Astrocyte of the hippocampus (primary cell): ENCODE results near the gene PLA2G15.

ENCODE experiments used
- DNase-seq: peaks from one replicate; pipeline ENCODE4 v3.0.0; 2011; ENCODE audit warnings: low read depth, low spot score

PLA2G15 gene

DNA sequence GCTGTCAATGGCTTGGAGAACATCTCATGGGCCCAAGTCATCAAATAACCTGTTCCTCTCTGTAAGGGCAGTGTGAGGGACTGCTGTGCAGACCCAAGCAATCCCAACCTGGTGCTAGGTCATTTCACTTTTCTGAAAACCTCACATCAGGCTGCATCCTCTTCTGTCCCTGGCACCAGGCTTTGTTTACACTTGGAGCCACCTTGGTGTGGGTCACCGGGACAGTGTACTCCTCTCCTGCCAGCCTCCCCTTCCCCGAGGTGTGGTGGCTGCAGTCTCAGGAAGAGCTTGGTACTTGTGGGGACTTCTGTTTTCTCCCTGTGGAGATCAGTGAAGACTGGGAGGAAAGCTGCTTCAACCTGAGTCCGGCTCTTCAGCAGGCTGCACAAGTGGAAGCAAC is 53.1 kb downstream of the PLA2G15 start:
- no peak for DNase-seq

DNA sequence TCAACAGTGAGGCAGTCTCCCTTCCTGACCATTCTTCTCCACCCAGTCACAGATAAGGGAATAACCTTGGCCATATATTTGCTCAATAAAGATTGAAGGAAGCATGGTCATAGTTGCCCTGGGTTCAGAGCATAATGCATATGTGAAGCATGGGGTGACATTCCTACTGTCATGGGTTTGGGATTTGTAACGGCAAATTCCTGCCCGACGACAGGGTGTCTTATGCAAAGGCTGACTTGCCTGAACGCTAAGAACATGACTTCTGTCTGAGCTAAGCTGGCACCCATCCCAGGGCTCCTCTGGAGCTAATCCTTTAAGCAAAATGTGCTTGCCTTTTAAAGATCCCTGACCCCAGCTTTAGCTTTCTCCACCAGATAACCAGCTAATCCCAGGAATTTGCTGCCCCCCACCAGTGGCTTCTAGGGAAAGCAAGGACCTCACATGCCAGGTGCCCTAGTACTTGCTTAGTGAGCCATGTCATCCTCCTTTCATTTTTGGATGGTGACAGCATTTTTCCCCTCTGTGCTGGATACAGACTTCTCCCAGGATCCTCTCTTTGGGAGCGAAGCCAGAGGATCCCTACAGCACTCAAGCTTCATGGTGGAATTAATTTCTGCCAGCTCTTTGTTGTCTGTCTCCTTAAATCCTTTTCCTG is 53.9 kb downstream of the PLA2G15 start:
- peak; percentile 87 for DNase-seq

DNA sequence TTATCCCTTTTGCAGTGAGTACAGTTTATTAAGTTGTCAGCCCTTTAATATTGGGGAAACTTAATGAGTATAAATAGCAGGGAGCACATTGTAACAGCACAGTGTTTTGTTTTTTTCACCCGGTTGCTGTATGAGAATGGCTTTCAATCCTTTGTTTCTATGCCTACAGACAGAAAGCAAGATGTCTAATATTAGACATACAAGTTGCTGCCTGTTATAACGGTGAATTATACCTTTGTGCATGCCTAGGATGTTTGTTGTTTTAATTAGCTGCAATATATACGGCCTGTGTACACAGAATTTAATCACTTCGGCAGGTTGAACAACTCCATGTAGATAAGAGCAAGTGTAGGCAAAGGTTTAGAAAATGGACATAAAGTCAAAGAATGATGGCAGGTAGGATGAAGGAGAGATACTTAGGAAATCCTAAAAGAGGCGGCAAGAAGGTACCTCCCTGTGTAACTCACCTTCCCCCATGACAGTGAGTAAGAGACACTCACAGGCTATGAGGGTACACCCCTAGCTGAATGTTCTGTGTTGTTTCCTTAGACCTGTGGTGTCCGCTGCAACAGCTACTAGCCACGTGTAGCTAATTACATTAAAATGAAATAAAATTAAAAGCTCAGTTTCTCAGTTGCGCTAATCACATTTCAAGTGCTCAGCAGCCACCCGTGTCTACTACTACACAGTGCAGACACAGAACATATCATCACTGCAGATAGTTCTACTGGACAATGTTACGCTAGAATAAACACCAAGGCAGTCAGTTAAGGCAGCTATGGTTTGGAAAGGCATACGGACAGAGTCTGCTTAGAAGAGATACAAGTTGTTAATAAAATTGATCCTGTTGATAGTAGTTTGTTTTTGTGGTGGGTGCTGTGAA is 54.6 kb downstream of the PLA2G15 start:
- no peak for DNase-seq

DNA sequence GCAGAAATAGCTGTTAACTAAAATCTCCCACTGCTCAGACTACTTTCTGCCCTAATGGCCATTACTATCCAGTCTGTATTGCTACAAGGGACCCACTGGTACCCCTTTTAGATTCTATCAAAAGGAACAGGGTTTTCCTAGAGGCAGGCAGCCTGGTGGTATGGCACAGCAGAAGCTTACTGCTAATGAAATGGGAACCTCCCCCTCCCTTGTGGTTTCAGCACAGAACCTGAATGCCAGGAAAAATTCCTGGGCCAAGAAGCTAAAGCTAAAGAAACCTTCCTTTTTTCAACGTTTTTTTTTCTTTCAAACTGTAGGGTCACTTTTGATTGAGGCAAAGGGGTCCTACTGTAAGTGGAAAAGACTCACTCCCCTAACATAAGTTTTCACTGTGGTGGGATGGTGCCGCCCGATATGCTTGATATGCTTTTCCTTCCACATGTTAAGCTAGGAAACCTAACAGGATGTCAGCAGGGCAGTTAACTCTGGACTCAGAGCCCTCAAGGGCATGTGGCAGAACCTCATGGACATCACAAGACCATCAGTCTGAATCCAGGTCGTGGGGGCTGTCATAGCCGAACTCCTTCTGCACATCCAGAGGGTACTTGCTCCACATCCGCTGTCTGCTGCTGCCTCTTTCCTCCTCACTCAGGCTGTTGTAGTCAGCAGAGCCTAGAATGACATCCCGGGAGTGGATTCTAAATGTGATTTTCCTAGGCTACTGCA is 55.7 kb downstream of the PLA2G15 start:
- DNase-seq = peak; percentile 68

DNA sequence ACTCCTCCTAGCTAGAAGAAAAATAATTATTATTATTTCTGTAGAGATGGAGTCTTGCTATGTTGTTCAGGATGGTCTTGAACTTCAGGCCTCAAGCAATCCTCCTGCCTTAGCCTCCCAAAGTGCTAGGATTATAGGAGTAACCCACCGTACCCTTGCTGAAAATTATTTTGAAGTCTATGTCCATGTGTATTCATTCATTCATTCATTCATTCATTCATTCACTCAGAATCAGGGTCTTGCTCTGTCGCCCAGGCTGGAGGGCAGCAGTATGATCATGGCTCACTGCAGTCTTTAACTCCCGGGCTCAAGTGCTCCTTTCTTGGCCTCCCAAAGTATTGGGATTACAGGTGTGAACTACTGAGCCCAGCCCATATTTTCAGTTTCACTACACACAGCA is 61.5 kb downstream of the PLA2G15 start:
- no peak for DNase-seq

DNA sequence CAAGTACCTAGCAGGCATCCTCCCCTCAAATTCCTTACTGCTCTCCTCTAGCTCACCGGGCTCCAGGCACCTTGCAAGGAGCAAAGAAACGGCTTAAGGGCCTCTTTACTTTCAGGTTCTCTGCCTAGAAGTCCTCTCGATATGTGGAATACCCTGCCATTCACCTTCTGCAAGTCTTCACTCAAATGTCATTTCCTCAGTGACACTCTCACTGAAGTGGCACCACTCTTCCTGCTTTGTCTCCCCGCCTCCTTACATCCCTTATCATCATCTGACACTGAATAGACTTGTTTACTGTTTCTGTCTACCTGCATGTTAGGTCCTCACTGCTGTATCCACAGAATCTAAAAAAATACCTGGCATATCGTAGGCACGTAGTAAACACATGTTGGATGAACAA is 64.6 kb downstream of the PLA2G15 start:
- no peak for DNase-seq

DNA sequence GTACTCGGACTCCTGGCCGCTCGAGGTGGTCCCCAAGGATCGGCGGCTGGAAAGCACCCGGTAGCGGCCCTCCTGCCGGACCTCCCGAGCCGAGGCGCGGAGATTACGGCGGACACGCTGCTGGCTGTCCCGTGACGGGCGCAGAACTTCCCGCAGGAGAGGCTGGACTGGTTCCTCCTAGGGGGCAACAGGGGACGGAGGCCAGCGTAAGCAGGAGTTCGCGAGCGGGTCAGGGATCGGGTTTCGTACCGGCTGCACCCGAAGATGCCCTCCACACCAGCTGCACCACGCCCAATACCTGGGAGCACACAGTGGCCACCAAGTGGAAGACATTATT is 65.2 kb downstream of the PLA2G15 start:
- DNase-seq = no peak
